Lung (tissue), 12 donors: ENCODE measurements around the gene GTPBP8. TPM values are rescaled to one million over a fixed set of nuclear protein-coding genes. Genes with fewer than 3 reads are reported as not detected.

Experiments
- ATAC-seq: fragments of 200-7000 bp; cut with Tn5 transposase; one replicate; pipeline ENCODE4 v1.9.1; 2020; ENCODE audit warnings: moderate number of reproducible peaks; ENCODE audit not compliant: insufficient read depth, low FRiP score
- DNase-seq, 3 donors: peaks; one replicate each; pipeline ENCODE4 v3.0.0-alpha.2; 2013 to 2017
- H3K27ac ChIP-seq, 2 donors: one replicate each; pipeline ENCODE4 v1.5.1; 2013; ENCODE audit warnings: mild to moderate bottlenecking in 2 of 2, moderate library complexity in 2 of 2, control low read depth in 1 of 2, inconsistent platforms in 1 of 2, low read depth in 1 of 2, low read length in 1 of 2
- H3K27me3 ChIP-seq, 3 donors: one replicate each; pipeline ENCODE4 v1.5.1; 2013; ENCODE audit warnings: low read length in 2 of 3; ENCODE audit not compliant: control insufficient read depth in 3 of 3, insufficient read depth in 3 of 3
- H3K36me3 ChIP-seq, 4 donors: one replicate each; pipeline ENCODE4 v1.5.1; 2013; ENCODE audit warnings: low read length in 4 of 4, mild to moderate bottlenecking in 1 of 4, moderate library complexity in 1 of 4; ENCODE audit not compliant: control insufficient read depth in 4 of 4, insufficient read depth in 4 of 4
- H3K4me1 ChIP-seq, 5 donors: one replicate each; pipeline ENCODE4 v1.5.1; 2013; ENCODE audit warnings: low read length in 5 of 5, mild to moderate bottlenecking in 2 of 5, moderate library complexity in 1 of 5; ENCODE audit not compliant: control insufficient read depth in 5 of 5, insufficient read depth in 5 of 5
- H3K4me3 ChIP-seq: one replicate; pipeline ENCODE4 v1.5.1; 2013; ENCODE audit warnings: mild to moderate bottlenecking, control low read depth, moderate library complexity
- H3K9ac ChIP-seq, 2 donors: one replicate each; pipeline ENCODE4 v1.5.1; 2013; ENCODE audit warnings: low read length in 2 of 2, control low read depth in 1 of 2; ENCODE audit not compliant: insufficient read depth in 1 of 2
- H3K9me3 ChIP-seq, 4 donors: one replicate each; pipeline ENCODE4 v1.5.1; 2013; ENCODE audit warnings: low read length in 3 of 4, mild to moderate bottlenecking in 1 of 4, moderate library complexity in 1 of 4; ENCODE audit not compliant: control insufficient read depth in 4 of 4, insufficient read depth in 3 of 4
- WGBS, 2 donors: extraction: QIAGEN DNeasy Blood & Tissue Kit; methylation state at CpG; one replicate each; pipeline ENCODE4 v1.1.7; 2013; 5-methylcytosine and 5-hydroxymethylcytosine counted together
- polyA plus RNA-seq, 2 donors: library from polyadenylated mRNA; stranded (reverse); fragments of 200-250 nt; gene quantifications; one replicate each; pipeline ENCODE4 v1.2.1, GENCODE V29; 2013
- total RNA-seq, 2 donors: library from RNA; depleted of rRNA in 1 of 2; stranded (reverse); fragments of >200 nt in 1 of 2; gene quantifications; one replicate each; pipeline ENCODE4 v1.2.1, GENCODE V29; 2014 to 2021
- TF ChIP-seq, protein P1 (sequence below): IDR thresholded peaks from 2 replicates; pipeline ENCODE4 v1.5.1; 2012; ENCODE audit warnings: mild to moderate bottlenecking; ENCODE audit errors: control extremely low read depth, extremely low read depth
- donor health status: control.
- donor health status: control.
- donor health status: Bipolar disorder and iron deficiency.
- donor health status: healthy.
- donor health status: DM: yes; HTN: yes; CAD: no.

GTPBP8 gene
- total and polyA plus RNA-seq, 4 donors, result 6.4 to 20.6 (median 13.6) TPM

DNA sequence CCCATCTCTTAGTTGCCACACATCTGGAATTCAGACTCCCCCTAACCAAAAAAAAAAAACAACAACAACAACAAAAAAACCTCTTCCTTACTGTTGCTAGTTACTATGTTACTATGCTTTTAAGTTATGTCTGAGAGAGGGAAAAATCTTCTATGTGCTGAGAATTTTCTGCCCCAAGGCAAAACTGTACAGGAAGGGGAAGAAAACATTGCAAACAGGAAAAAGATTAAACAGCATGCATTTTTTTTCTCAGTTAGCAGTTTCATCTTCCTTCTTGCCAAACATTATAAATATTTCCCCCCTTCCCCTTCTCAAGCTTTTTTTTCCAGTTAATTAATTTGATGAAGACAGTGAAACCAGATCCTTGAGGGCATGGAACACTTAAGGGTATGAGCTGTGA, 14.8 kb upstream of the GTPBP8 start:
- no peak overlapping the region for H3K27ac ChIP-seq
- no peaks in the 10 kb centered on the region for H3K9me3 ChIP-seq
- H3K36me3 ChIP-seq, result no peaks in the 10 kb centered on the region
- H3K9ac ChIP-seq, result no peak overlapping the region
- no peak overlapping the region for H3K4me3 ChIP-seq
- H3K4me1 ChIP-seq, result peaks cover 0 to 6% (median 0%) of the 10 kb centered on the region in 5 donors
- ATAC-seq (no peak), DNase-seq (peak in 1 of 3 donors; percentile 14)
- TF ChIP-seq, protein P1, sequence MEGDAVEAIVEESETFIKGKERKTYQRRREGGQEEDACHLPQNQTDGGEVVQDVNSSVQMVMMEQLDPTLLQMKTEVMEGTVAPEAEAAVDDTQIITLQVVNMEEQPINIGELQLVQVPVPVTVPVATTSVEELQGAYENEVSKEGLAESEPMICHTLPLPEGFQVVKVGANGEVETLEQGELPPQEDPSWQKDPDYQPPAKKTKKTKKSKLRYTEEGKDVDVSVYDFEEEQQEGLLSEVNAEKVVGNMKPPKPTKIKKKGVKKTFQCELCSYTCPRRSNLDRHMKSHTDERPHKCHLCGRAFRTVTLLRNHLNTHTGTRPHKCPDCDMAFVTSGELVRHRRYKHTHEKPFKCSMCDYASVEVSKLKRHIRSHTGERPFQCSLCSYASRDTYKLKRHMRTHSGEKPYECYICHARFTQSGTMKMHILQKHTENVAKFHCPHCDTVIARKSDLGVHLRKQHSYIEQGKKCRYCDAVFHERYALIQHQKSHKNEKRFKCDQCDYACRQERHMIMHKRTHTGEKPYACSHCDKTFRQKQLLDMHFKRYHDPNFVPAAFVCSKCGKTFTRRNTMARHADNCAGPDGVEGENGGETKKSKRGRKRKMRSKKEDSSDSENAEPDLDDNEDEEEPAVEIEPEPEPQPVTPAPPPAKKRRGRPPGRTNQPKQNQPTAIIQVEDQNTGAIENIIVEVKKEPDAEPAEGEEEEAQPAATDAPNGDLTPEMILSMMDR, result no peak
- H3K27me3 ChIP-seq, result peaks cover 0 to 23% (median 4%) of the 10 kb centered on the region in 3 donors

DNA sequence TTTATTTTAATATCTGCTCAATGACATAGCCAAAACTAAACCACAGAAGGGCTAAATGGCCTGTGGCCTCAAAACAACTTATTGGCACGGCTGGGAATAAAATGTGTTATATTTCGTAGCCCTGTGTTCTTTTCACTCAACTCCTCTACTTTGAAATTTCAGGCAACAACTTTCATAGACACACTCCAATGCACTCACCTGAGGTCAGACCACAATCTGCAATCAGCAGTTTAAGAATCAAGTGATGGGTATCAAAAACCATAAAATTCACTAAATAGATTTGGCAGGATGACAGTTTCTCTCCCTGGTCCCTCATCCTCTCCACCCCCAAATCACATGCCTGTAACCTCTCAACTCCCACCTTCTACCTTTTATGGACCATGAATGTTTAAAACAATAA, 13.8 kb upstream of the GTPBP8 start:
- TF ChIP-seq, protein P1, result no peak
- DNase-seq, result no peak
- H3K27ac ChIP-seq, result no peak overlapping the region
- no peaks in the 10 kb centered on the region for H3K36me3 ChIP-seq
- H3K4me3 ChIP-seq, result no peak overlapping the region
- no peak overlapping the region for H3K9ac ChIP-seq
- H3K9me3 ChIP-seq, result no peaks in the 10 kb centered on the region
- WGBS, 2 donors, result 79 to 86% methylated on average over 2 of the region's 2 CpGs
- H3K27me3 ChIP-seq, result peaks cover 0 to 15% (median 0%) of the 10 kb centered on the region in 3 donors
- ATAC-seq, result no peak
- H3K4me1 ChIP-seq, result peaks cover 0 to 6% (median 0%) of the 10 kb centered on the region in 5 donors

GRCh38 chr3:112979244-112979832, 11.4 kb upstream of the GTPBP8 start:
- Histone ChIP-seq H3K9me3 (no peaks in the 10 kb centered on the region), H3K27ac (no peak overlapping the region), H3K27me3 (no peaks in the 10 kb centered on the region), H3K4me3 (no peak overlapping the region), H3K36me3 (no peaks in the 10 kb centered on the region), H3K9ac (no peak overlapping the region), H3K4me1 (peaks cover 0 to 6% (median 0%) of the 10 kb centered on the region in 5 donors)
- WGBS, 2 donors, result 91 to 93% methylated on average over 1 of the region's 1 CpG
- DNase-seq (peak in 2 of 3 donors; percentile 57 to 63), ATAC-seq (no peak)
- TF ChIP-seq, protein P1, result peak; percentile 33

DNA sequence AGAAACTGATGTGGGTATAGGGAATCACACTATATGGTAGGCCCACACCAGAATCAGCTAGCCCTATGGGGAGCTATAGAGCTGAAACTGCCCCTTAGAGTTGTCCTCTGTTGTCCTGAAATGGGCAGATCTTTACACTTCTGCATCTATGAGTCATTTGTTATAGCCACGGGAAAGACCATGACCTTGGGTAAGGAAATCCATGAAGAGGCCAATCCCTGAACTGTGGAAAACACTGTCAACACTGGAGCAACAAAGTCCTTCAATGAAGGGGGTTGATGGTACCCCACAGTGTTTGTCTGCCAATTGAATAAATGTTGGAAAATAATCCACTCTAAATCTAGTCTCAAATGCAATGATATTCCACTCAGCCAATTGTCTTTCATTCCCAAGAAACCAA, 10.7 kb upstream of the GTPBP8 start:
- Histone ChIP-seq H3K27me3 (no peaks in the 10 kb centered on the region), H3K27ac (no peak overlapping the region), H3K36me3 (no peaks in the 10 kb centered on the region), H3K9ac (no peak overlapping the region), H3K4me3 (no peak overlapping the region), H3K4me1 (peaks cover 0 to 7% (median 2%) of the 10 kb centered on the region in 5 donors), H3K9me3 (no peaks in the 10 kb centered on the region)
- TF ChIP-seq, protein P1, result no peak
- ATAC-seq, result no peak
- no peak for DNase-seq
- 25 to 63% methylated on average over 1 of the region's 1 CpG for WGBS, 2 donors
